ENCODE measurements around the gene F10.
"Not testable (repeated sequence)": the region's sequence is repeated elsewhere in the genome, so short reads cannot be mapped to it uniquely, and the experiment has no call there.

F10 gene

GRCh38 chr13:113155982-113156655 is 33.5 kb downstream of the F10 start:
- DNase-seq = no peak

- no peak for DNase-seq
Measured at GRCh38 chr13:113157206-113157928, 34.8 kb downstream of the F10 start.

DNA sequence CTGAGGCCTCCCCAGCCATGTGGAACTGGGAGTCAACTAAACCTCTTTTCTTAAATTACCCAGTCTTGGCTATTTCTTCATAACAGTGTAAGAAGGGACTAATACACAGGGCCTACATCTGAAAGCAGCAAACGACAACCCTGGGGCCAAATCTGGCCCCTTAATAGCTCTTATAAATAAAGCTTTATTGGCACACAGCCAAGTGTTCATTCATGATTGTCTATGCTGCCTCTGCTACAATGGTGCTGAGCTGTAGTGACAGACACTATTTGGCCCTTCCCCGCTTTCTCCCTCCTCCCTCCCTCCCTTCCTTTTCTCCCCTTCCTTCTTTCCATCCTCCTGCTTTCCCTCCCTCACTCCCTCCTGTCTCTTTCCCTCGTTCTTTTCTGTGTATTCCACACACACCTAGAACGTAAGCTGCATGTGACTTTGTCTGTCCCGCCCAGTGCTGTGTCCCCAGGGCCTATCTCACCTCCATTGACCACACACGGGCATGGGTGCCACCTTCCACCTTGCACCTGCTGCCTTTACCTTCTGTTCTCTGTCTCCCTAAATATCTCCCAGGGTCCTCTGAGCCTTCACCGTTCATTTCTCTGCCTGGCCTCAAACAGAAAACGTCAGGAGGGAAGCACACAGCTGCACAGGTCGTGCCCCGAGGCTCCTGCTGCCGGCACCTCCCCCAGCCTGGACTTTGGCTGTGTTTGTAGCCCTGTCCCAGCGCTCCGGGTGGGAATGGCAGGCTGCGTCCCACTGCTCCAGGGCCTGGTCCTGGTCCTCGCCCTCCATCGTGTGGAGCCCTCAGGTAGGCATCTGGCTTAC is 35.5 kb downstream of the F10 start, which contains the start of gene PROZ:
Gene PROZ (plus strand): TSS at position 720 of the 819 bp plus-strand sequence. CDS start 13 bp downstream, at position 733.
- no peak for DNase-seq

- no peak for DNase-seq
Measured at GRCh38 chr13:113158946-113159345, 36.3 kb downstream of the F10 start.

DNA sequence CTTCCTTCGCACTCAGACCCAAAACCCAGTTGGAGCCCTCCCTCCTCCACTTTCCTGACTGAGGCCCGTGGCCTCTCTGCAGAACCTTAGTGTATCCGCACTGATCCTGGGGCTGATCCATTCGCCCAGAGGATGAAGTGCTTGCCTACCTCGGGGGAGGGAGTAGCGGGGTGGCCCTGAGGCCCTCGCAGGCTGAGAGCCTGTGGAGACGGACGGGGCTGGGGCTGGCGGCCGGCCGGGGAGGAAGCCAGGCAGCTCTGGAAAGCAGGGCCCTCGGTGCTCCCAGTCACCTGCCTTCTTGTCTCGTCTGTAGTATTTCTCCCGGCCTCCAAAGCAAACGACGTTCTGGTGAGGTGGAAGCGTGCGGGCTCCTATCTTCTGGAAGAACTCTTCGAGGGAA is 37.1 kb downstream of the F10 start:
- no peak for DNase-seq

DNA sequence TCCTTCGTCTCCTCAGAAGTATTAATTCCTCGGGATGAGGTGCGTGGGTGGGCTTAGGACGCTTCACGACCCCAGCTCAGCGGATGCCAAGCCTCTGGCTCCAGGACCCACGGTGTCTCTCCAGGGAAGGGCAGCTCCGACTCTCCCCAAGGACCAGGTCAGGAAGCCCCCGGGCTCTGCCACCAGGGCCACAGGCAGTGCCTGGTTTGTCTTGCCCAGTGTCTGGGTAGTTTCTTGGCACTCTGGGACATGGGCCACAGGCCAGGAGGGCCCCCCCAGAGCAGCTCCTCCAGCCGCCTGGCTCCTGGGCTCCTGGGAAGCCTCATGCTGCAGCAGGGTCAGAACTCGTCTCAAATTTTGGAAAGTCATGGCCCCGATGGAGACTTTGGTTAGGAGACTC is 38.4 kb downstream of the F10 start:
- no peak for DNase-seq

- DNase-seq = no peak
Measured at GRCh38 chr13:113161433-113161832, 38.8 kb downstream of the F10 start.

- DNase-seq = not testable (repeated sequence)
Measured at GRCh38 chr13:113161975-113162374, 39.4 kb downstream of the F10 start.

- no peak for DNase-seq
Measured at GRCh38 chr13:113162783-113163685, 40.4 kb downstream of the F10 start.

DNA sequence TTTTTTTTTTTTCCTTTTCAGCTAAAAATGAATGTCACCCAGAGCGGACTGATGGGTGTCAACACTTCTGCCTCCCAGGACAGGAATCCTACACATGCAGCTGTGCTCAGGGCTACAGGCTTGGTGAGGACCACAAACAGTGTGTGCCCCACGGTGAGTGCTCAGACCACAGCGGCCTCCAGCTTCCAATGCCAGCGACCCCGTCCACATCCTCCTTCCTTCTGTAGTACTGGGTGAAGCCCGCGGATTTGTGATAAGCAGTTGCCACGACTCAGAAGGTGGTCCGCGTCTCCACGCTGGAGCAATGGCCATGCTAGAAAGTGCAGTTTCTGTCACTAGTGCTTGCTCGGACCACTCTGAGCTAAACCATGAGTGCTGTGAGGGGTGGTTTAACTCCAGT is 41.9 kb downstream of the F10 start:
- no peak for DNase-seq

DNA sequence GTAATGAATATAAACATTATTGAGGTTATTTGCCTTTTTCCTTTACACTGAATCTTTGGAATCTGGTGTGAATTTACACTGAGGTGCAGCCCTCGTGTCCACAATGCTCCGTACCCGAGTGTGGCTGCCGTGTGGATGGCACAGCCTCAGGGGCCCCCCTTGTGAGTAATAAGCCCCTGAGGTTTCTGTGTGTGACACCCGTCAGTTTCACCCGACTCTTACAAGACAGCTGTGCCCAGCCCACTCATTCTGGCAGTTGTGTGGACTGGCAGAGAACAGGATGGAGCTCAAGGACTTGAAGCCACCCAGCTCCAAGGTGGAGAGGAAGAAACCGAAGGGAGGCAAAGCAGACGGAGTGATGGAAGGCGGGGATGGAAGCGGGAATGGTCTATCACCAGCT is 43.7 kb downstream of the F10 start:
- DNase-seq = no peak

DNA sequence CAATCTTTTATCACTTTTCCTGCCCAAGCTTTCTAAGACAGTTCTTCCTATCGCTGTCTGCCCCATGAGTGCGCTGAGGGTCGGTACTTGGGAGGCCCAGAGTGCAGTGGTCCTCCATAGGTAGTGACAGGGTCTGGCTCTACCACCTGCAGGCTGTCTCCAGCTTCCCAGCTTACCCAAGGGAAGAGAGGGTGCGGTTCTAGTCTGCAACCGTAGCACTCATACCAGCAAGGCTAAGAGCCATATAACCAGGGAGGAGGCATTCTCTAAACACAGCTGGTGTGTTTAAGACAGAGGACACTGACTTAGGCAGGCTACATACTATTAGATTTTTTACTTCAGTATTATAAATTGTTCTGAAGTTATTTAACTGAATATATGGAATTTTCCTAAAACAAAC is 44.1 kb downstream of the F10 start:
- no peak for DNase-seq

GRCh38 chr13:113167155-113167554 is 44.6 kb downstream of the F10 start:
- no peak for DNase-seq

DNA sequence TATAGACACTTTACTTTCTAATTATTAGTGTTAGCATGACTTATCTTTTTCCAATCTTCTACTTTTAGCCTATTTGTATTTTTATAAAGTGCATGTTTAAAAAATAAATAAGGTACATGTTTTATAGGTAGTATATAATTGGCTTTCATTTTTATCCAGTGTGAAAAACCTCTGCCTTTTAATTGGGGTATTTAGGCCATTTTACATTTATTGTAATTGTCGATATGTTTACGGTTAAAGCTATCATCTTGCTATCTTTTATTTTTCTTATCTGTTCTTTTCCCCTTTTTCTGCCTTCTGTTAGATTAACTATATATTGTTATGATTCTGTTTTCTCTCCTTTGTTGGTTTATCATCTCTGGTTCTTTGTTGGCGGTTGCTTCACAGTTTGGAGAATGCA is 45.0 kb downstream of the F10 start:
- DNase-seq = no peak

DNA sequence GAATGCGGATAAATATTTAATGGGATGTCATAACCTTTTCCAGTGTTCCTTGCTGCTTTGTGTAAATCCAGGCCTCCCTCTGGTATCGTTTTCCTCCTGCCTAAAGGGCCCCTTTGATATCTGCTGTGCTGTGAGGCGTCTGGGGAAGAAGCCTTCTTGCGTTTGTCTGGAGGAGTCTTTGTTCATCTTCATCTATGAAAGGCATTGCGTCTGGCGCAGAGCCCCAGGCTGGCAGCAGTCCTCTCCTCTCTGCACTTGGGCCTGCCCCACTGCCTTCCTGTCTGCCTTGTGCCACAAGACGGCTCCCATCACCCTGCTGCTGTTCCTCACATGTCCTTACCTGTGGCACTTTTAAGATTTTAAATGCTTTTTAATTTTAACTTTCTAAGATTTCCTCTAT is 45.6 kb downstream of the F10 start:
- no peak for DNase-seq

- DNase-seq = no peak
Measured at GRCh38 chr13:113169277-113170272, 47.0 kb downstream of the F10 start.

DNA sequence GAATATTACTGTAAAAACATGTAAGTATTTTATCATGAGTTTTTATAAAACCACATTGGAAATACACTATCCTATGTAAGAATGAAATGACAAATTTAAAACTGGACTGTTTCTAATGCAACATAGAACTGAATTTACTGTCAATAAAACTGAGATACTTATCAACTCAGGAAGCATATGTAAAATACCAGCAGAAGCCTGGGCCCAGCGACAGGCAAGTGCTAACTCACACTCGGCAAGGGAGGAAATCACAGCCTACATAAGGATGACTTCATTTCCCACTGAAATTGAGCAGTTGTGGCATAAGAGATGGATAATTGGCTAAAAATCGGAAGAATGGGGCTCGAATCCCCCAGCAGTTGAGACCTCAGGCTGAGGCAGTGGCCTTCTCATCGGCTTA is 47.9 kb downstream of the F10 start:
- DNase-seq = no peak

- DNase-seq = no peak
Measured at GRCh38 chr13:113171250-113172125, 48.9 kb downstream of the F10 start.

GRCh38 chr13:113172419-113172926 is 49.9 kb downstream of the F10 start:
- no peak for DNase-seq

DNA sequence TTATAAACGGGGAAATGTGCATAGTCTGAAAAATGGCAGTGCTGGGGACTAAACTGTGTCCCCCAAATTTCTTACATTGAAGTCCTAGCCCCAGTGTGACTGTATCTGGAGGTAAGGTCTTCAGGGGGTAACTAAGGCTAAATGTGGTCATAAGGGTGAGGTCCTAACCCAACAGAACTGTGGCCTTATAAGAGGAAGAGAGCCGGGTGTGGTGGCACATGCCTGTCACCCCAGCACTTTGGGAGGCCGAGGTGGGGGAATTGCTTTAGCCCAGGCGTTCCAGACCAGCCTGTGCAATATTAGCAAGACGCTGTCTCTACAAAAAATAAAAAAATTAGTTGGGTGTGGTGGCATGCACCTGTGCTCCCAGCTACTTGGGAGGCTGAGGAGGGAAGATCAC is 53.7 kb downstream of the F10 start:
- peak; percentile 75 for DNase-seq
